HL-60 (cell line): ENCODE data around the gene C20orf202.

ENCODE experiments used
- DNase-seq, 2 experiments: peaks; one replicate each; pipeline ENCODE4 v3.0.0-alpha.2; 2010 to 2020; ENCODE audit warnings: low read depth in 1 of 2, low spot score in 1 of 2
- H3K27ac ChIP-seq: fragments of 250-450 bp; sonication (Bioruptor Pico); replicated peaks from 2 replicates; pipeline ENCODE4 v1.5.1; 2020; ENCODE audit warnings: mild to moderate bottlenecking, moderate library complexity
- H3K27me3 ChIP-seq: fragments of 250-450 bp; sonication (Bioruptor Pico); 2 replicates; pipeline ENCODE4 v1.5.1; 2021; ENCODE audit warnings: mild to moderate bottlenecking, moderate library complexity; ENCODE audit not compliant: insufficient read depth, poor library complexity, severe bottlenecking
- H3K4me3 ChIP-seq: replicated peaks from 2 replicates; pipeline ENCODE4 v1.5.1; 2011; ENCODE audit warnings: mild to moderate bottlenecking, control low read depth, low read length; ENCODE audit not compliant: insufficient read depth
- CTCF ChIP-seq: IDR thresholded peaks from one replicate; pipeline ENCODE4 v1.5.1; 2011; ENCODE audit warnings: low read length, control low read depth, inconsistent platforms; ENCODE audit not compliant: insufficient read depth
- GABPA ChIP-seq: IDR thresholded peaks from 2 replicates; pipeline ENCODE4 v1.6.1; 2012; ENCODE audit warnings: low read depth
- POLR2AphosphoS5 ChIP-seq: IDR thresholded peaks from 2 replicates; pipeline ENCODE4 v1.6.1; 2012; ENCODE audit warnings: low read depth
- REST ChIP-seq: IDR thresholded peaks from 2 replicates; pipeline ENCODE4 v1.6.1; 2012; ENCODE audit warnings: low read depth; ENCODE audit not compliant: insufficient replicate concordance
- SPI1 ChIP-seq: IDR thresholded peaks from 2 replicates; pipeline ENCODE4 v1.6.1; 2012; ENCODE audit warnings: low read depth, mild to moderate bottlenecking, borderline replicate concordance

C20orf202 gene

GRCh38 chr20:1255675-1256074 is 52.4 kb downstream of the C20orf202 start:
- Histone ChIP-seq H3K27ac (no peak overlapping the region), H3K27me3 (peaks cover 22% of the 10 kb centered on the region), H3K4me3 (no peak overlapping the region)
- TF ChIP-seq CTCF = no peak
- TF ChIP-seq SPI1 = no peak
- no peak for TF ChIP-seq POLR2AphosphoS5
- TF ChIP-seq GABPA = no peak
- no peak for TF ChIP-seq REST
- no peak for DNase-seq
